Esophagus muscularis mucosa (tissue), 4 donors: ENCODE results near the gene KLF1.

Experiments
- CTCF ChIP-seq, 3 experiments: fragments of 200-600 bp in 2 of 3; fragments of 450-650 bp in 1 of 3; sonication (generic) in 2 of 3; IDR thresholded peaks; one replicate each; pipeline ENCODE4 v1.5.1; 2017 to 2019; ENCODE audit warnings: antibody characterized with exemption in 3 of 3, mild to moderate bottlenecking in 2 of 3, moderate library complexity in 1 of 3
- EP300 ChIP-seq: sonication (generic); formaldehyde crosslinking; IDR thresholded peaks from one replicate; pipeline ENCODE4 v1.6.1; 2017; ENCODE audit warnings: antibody characterized with exemption
- POLR2A ChIP-seq: fragments of 450-650 bp; IDR thresholded peaks from one replicate; pipeline ENCODE4 v1.6.1; 2017; ENCODE audit warnings: antibody characterized with exemption, moderate library complexity, mild to moderate bottlenecking, low read depth
- POLR2AphosphoS5 ChIP-seq, 2 donors: sonication (generic); formaldehyde crosslinking; IDR thresholded peaks; one replicate each; pipeline ENCODE4 v1.6.1; 2017; ENCODE audit warnings: antibody characterized with exemption in 2 of 2

DNA sequence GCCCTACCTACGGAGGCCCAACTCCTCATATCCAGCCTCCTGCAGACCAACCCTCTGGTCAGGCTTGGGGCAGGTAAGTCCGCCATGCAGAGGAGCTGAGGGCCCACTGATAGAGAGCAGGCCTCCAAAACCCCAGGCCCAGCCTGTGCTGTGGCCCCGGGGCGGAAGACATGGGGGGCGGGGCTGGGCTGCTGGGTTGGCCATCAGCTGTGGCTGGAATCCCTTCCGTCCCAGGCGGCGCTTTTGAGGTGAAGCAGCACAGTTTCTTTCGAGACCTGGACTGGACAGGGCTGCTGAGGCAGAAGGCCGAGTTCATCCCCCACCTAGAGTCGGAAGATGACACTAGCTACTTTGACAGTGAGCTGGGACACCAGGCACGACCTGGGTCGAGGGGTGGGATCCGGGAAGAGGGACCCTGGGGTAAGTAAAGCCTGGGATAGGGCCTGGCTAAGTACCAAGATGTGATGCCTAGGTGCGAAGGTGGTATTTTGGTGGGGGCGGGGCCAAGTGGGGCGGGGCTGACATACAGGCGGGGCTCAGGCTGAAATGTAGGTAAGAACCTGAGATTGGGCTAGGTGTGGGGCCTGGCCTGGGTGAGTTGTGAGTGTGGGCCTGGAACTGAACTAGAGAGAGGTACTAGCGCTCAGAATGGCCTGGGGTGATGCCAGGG lies 21.1 kb downstream of the KLF1 start:
- TF ChIP-seq EP300 (no peak), CTCF (IDR thresholded peaks at IDR 0.05) (no peak), POLR2A (no peak), POLR2AphosphoS5 (IDR thresholded peaks at IDR 0.05) (no peak)
